Islet precursor cell (in vitro differentiated cells): ENCODE measurements around the gene FNDC3B.
"Not testable (repeated sequence)": the region's sequence is repeated elsewhere in the genome, so short reads cannot be mapped to it uniquely, and the experiment has no call there.

Experiments used
- DNase-seq: peaks from one replicate; pipeline ENCODE4 v3.0.0-alpha.2; 2018

Gene FNDC3B

GRCh38 chr3:172076212-172076611, 36.8 kb downstream of the FNDC3B start:
- DNase-seq: no peak

GRCh38 chr3:172077197-172077757, 37.9 kb downstream of the FNDC3B start:
- DNase-seq: no peak

- DNase-seq: no peak
Observed at GRCh38 chr3:172078244-172078643, 38.9 kb downstream of the FNDC3B start.

GRCh38 chr3:172078721-172079120, 39.3 kb downstream of the FNDC3B start:
- no peak for DNase-seq

- no peak for DNase-seq
Observed at GRCh38 chr3:172079326-172079976, 40.1 kb downstream of the FNDC3B start.

GRCh38 chr3:172080503-172080902, 41.1 kb downstream of the FNDC3B start:
- no peak for DNase-seq

- peak; percentile 66 for DNase-seq
Observed at GRCh38 chr3:172082269-172082668, 42.9 kb downstream of the FNDC3B start.

GRCh38 chr3:172082820-172083513, 43.6 kb downstream of the FNDC3B start:
- DNase-seq: no peak

- no peak for DNase-seq
Observed at GRCh38 chr3:172083995-172084409, 44.6 kb downstream of the FNDC3B start.

GRCh38 chr3:172084871-172085556, 45.6 kb downstream of the FNDC3B start:
- DNase-seq: no peak

- DNase-seq: no peak
Observed at GRCh38 chr3:172085557-172085895, 46.1 kb downstream of the FNDC3B start.

- DNase-seq: no peak
Observed at GRCh38 chr3:172086071-172086470, 46.7 kb downstream of the FNDC3B start.

- DNase-seq: no peak
Observed at GRCh38 chr3:172087198-172087597, 47.8 kb downstream of the FNDC3B start.

- no peak for DNase-seq
Observed at GRCh38 chr3:172087602-172088580, 48.5 kb downstream of the FNDC3B start.

GRCh38 chr3:172089250-172089649, 49.9 kb downstream of the FNDC3B start:
- no peak for DNase-seq

- DNase-seq: no peak
Observed at GRCh38 chr3:172090035-172090434, 50.7 kb downstream of the FNDC3B start.

- no peak for DNase-seq
Observed at GRCh38 chr3:172092658-172093057, 53.3 kb downstream of the FNDC3B start.

GRCh38 chr3:172093581-172094443, 54.4 kb downstream of the FNDC3B start:
- DNase-seq: not testable (repeated sequence)

GRCh38 chr3:172094621-172095557, 55.5 kb downstream of the FNDC3B start:
- no peak for DNase-seq

- peak; percentile 74 for DNase-seq
Observed at GRCh38 chr3:172096881-172097420, 57.6 kb downstream of the FNDC3B start.
